A204.1 (cell line): ENCODE results near the gene TMOD1.
"Not testable (repeated sequence)": the region's sequence is repeated elsewhere in the genome, so short reads cannot be mapped to it uniquely, and the experiment has no call there.

Experiments
- FAIRE-seq: peaks from 2 replicates; lab custom pipeline; 2012; peaks lifted over from hg19 to GRCh38; lab: Jason Lieb, UNC

Gene TMOD1

DNA sequence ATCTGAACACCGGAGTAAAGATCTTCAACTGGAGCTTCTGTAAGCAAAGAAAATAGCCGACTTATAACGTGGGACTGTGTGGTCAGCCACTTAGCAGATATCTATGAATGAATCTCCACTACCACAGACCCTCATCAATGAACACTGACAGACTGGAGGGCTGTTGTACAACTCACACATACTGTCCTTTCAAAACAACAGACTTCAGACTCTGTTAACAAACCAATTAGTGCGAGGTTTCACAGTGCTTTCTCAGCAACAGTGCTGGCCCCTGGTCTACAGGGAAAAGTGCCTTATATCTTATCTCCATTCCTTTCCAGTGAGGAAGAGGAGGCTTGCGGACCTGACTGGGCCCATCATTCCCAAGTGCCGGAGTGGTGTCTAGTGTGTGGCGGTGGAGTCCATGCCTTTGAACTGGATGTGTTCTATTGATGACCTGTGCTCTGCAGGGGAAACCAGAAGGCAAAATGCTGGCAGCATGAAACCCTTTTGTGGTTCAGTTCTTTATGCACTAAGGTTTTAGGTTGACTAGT, 97.9 kb downstream of the TMOD1 start:
- no peak for FAIRE-seq

DNA sequence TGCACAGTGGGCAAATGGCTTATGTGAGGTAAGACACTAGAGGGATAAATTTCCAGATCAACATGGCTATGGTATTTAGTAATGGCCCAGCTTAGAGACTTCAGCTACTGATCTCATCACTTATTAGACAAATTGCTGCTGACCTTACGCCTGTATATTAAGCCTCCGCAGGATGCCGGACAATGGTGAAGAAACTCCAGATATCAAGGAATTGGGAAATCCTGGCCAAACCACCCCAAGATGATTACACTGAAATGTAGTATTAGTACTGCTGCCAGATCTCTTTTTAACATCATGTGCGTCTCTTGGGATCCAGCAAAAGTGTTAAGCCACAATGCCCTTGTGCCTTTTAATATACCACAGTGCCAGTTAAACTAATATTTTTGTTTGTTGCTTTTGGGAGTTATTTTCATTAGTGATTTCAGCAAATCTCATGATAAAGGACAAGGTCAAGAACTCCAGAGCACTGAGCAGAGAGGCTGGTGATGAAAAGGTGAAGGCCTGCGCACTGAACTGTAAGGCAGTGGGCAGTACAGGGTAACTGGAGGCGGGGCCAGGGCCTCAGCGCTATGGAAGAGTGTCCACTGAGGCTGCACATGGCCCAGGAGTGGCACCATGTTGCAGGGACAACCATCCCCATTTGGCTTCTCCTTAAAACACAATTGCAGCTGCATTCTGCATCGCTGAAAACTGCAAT, 99.2 kb downstream of the TMOD1 start:
- no peak for FAIRE-seq

DNA sequence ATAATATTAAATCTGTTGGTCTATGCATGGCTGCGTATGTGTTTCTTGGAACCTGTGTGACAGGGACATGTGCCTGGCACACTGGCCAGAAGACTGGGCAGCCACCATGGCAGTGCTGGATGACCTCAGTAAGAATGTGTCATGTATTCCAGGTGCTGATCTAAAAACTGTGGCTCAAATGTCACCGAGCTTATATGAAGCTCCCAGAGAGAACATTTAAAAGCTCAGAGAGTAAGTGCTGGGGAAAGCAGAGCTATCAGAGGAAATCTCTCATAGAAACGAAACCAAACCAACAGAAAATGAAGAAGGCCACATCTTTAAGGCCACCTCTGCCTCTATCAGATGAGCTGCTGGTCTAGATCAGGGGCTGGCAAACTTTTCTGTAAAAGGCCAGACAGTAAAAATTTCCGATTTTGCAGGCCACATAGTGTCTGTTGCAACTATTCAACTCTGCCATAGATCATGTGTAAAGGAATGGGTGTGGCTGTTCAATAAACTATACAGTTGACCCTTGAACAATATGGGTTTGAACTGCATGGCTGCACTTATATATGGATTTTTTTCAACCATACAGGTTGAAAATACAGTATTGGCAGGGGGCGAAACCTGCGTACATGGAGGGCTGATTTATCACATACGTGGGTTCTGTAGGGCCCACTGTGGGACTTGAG, 99.9 kb downstream of the TMOD1 start:
- no peak for FAIRE-seq

DNA sequence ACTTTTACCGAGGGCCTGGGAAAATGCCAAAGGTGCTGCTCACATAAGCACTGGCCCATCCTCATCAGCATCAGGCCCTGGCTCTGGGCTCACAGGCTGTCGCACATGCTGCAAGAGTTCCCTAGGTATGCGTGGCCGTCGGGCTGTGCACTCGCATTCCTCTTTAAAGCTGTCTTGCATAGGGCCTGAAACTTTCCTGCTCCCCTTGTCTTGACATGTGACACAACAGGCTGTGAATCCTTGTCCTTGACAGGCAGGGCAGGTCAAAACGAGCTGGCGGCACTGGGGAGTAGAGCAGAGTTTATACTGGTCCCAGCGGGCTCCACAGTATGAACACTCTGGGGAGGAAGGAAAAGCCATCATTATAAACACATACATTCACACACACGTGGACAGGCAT, 101.0 kb downstream of the TMOD1 start:
- no peak for FAIRE-seq

DNA sequence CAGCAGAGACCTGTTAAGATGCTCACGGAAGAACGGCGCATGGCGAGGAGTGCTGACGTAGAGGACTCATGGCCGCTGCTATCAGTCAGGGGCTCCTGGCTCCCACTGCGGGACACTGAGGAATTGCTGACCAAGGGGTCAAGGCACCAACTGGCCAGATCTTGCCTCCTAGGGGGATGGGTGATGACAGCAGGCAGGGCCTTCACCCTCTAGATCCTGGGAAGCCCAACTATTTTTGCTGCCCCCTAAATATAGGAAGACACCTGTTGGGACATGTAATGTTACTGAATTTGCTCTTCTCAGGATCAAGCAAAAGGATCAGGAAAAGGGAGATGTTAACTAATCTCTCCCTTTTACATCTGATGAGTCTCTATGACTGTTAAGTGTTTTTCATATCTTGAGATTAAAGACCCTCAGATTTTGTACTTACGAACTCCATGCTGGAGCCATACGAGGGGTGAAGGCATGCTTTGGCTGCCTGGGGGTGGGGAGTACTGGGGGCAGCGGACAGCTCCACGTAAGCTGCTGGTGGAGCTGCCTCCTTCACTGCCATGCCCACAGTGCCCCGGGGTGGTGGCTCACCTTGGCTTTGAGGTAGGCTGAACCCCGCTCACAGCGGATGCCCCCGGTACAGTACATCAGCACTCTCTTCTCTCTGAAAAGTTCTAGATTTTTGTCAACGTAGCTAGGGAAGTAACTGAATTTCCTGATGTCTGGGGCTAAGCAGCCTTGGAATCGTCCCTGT, 103.6 kb downstream of the TMOD1 start:
- no peak for FAIRE-seq

DNA sequence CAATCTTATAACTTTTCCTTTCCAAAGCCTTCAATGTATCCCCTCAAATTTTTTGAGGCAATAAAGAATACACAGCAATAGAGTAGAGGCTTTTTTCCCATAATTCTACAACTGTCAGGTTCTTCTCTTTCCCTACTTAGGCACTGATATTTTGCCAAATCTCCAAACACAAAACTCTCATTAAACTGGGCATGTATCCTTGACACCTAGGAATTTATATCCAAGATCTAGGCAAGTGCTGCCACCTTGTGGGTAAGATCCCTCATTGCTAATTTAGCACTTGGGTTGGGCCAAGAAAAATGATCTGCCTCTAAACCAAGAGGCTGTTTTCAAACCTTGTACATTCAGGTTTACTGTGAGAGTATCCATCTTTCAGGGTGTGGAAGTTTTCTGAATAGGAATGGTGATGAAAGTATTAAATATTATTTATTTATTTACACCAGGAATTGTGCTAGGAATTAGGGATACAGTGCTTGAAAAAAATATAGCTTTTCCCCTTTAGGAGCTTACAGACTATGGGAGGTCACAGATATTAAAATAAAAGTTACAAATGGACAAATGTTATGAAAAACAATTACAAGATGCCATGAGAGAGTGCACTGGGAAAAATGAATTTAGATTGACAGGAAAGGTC, 114.1 kb downstream of the TMOD1 start:
- FAIRE-seq, result peak; percentile 93

DNA sequence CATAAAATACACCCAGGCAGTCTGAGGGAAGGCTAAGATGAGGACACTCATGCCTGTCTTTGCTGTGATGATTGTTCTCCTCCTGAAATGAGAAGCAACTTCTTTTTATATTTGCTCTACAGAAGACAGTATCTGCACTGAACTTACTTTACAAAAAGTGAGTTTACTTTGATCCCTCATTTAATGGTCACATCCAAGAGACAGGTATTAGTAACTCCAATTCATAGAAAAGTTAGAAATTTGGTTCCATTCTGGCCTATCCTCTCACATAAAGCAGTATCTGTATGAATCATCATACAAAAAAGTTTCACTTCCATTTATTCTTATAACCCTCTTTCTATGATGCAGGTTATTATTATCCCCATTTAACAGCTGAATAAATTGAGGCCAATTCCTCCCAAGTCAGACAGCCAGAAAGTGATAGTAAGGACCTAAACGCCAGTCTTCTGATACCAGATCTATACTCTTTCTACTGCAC, 116.5 kb downstream of the TMOD1 start:
- no peak for FAIRE-seq

DNA sequence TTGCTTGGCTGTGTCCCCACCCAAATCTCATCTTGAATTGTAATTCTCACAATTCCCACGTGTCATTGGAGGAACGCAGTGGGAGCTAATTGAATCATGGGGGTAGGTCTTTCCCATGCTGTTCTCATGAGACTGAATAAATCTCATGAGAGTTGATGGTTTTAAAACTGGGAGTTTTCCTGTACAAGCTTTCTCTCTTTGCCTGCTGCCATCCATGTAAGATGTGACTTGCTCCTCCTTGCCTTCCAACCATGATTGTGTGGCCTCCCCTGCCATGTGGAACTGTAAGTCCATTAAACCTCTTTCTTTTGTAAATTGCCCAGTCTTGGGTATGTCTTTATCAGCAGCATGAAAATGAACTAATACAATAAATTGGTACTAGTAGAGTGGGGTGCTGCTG, 118.6 kb downstream of the TMOD1 start:
- FAIRE-seq, result not testable (repeated sequence)

DNA sequence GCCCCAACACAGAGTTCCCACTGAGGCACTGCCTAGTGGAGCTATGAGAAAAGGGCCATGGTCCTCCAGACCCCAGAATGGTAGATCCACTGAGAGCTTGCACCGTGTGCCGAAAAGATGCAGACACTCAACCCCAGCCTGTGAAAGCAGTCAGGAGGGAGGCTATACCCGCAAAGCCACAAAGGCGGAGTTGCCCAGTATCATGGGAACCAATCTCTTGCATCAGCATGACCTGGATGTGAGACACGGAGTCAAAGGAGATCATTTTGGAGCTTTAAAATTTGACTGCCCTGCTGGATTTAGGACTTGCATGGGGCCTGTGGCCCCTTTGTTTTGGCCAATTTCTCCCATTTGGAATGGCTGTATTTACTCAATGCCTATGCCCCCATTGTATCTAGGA, 121.0 kb downstream of the TMOD1 start:
- not testable (repeated sequence) for FAIRE-seq

DNA sequence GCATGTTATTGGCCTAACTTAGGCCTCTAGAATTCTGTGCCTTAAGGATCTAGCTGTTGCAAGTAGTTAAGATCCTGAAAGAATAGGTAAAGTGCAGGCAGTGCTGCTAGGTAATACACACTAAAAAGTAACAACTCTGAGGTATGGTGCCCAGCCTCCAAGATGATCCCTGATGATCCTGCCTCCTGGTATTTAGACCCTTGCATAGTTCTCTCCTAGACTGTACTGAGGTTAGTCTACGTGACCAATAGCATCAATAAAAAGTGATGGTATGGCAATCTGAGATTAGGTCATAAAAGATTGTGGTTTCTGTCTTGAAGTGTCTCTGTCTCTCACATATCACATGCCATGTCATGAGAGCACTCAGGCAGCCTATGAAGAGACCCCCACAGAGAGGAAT, 122.5 kb downstream of the TMOD1 start:
- no peak for FAIRE-seq

DNA sequence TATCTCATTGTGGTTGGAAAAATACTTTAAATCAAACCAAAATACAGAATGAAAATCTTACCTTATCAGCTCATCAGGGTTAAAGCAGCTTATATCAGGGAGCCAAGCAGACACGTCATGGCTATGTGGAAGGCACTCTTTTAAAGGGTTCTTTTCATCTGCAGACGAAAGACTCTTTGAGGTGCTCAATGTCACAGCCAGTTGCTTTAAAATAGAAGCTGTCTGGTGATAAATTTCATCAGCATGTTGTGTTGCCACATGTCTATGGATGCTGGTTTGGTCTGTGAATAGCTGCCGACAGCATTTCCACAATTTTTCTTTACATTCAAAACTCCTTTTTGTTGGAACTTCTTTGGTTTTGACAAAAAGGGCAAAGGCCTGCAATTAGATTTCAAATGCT, 124.2 kb downstream of the TMOD1 start:
- FAIRE-seq, result no peak

DNA sequence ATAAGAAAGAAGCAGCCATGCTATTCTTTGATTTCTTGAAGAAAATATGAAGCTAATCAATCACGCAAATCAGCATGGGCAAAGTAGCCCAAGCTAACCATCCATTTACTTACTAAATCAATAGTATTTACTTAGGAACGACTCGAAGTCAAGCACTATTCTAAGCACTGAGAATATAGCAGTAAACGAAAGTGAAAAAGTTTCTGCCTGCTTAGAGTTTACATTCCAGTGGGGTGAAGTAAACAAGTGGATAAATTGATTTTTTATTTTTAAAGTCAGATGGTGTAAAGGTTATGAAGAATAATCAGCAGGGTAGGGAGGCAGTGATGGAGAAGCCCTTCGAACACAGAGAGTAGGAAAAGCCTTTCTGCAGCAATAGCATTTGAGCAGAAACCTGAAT, 126.2 kb downstream of the TMOD1 start:
- no peak for FAIRE-seq

DNA sequence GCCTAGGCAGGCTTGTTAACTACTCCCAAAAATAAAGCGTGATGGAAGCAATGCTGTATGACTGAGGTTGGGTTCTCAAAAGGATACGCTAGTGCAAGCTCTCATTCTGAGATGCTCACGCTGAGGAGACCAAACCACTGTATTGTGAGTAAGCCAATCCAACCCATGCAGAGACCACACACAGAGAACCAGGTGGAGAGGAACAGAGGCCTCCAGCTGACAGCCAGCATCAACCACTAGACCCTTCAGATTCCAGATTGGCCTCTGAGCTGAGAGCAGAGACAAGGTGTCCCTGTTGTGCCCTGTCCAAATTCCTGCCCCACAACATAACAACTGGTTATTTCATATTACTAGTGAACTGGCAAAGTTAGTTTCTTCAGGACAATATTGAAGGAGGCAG, 127.2 kb downstream of the TMOD1 start:
- FAIRE-seq, result no peak

DNA sequence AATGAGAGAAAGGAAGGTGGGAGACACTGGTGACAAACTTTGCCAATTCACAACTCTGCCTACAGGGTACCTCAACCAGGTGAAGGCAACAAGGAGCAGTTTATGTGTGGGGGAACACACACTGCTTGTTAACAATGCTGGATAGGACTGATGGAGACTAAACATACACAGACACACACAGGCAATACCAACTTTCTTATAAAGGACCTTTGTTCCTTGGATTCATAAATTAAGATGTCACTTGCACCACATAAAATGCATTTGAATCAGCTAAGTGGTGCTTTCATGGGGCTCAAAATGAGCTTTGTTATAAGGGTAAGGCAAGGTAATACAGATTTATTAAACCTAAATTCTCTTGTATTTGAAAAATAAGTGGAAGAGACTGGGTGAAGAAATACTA, 127.7 kb downstream of the TMOD1 start:
- FAIRE-seq, result no peak

DNA sequence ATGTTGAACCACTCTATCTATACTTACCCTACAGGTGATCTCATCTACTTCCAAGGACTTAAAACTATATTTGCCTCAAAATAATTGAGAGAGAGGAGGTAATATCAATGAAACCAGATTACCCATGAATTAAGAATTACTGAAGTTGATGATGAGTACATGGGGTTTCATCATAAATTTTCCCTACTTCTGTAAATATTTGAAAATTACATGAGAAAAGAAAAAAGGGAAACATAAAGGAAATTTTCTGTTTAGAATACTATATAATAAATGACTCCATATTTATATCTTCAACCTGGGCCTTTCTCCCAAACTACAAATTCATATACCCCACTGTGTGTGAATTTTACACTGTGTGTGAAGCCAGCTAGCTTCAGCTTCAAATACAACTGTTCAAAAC, 129.1 kb downstream of the TMOD1 start:
- FAIRE-seq, result no peak

DNA sequence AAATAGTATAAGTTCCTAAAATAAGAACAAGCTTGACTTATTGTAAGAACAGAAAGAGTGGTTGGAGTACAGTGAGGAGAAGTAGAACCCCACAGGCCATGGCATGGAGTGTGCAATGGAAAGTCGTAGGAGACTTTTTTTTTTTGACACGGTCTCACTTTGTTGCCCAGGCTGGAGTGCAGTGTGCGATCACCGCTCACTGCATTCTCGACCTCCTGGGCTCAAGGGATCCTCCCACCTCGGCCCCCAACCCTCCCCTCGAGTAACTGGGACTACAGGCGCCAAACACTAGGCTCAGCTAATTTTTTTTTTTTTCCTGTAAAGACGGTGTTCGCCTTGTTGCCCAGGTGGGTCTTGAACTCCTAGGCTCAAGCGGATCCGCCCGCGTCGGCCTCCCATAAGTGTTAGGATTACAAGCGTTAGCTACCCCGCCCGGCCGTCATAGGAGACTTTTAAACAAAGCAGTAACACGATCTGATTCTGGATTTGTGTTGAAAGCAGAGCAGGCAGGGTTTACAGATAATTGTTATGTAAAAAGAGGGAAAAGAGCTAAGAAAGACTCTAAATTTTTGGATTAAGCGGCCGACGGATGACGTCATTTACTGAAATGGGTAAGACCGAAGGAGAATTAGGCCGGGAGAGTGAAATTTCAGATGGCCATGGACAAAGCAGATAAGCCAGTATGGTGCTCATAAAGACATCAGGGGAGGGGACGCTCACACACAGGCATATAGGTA, 130.9 kb downstream of the TMOD1 start:
- FAIRE-seq, result no peak

DNA sequence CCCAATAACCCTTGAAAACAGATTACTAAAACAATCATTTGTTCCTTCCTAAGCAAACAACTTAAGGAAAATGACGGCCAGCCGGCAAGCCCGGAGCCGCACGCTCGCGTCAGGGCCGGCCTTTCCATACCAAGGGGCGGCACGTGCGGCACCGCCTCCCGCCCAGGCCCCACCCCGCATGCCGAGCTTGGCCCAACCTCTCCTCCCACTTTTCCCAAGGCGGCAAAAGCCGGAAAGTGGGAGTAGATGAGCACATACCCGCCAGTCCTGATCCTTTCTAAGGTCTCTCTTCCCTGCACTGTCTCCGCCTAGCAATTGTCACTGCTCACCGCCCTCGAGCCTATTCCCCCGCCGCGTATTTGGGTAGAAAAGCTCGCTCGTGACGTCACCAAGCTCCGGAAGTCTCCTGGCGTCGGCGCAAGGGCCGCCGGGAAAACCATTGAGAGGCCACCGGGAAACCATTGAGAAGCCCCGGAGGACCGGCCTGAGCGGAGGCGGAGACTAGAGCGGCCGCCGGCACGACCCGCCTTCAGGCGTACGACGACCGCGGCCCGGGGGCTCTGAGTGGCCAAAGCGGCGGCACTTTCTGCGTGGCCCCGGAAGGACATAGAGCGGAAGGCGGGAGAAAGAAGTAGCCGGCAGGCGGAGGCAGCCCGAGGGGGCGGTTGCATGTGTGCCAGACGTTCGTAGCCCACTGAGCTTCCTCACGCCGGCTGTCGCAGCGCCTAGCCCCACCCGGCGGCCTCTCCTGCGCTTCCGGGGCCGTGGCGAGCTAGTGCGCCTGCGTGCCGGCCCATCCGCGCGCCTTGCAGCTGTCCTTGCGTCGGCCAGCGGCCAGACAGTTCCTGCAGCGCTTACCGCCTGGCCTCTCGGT, 131.8 kb downstream of the TMOD1 start, which contains the start of the genes NCBP1 and TSTD2:
Gene NCBP1, plus strand, starts transcription at position 837 of the 874 bp plus-strand sequence. CDS start 61 bp downstream, outside the sequence.
Gene TSTD2, minus strand, starts transcription at position 384 of the 874 bp plus-strand sequence. CDS start 5,806 bp downstream, outside the sequence.
- peak; percentile 94 for FAIRE-seq

DNA sequence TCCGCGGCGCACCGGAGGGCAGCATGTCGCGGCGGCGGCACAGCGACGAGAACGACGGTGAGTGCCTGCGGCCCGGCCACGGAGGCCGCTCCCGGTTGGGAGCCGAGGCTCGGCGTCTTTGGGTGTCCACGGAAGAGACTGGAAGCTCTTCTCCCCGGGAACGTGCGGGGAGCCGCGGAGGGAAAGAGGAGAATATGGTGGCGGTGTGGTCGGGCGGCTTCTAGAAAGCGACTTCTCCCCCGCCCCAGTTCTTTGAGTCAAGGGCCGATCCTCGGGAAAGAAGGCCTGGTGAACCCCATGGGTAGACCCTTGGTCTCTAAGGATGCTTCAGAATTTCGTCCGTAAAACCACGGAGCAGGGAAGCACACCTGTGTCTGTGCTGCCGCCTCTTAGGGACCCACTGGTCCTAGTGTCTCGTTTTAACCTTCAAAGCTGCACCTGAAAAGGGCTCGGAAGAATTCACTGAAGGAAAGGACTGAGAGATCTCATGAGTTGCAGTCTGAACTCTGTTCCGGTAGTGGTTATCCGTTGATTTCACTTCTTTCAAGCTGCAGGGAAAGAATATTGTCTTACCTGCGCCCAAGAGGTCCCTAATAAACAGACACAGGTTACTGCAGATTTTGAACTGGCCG, 132.5 kb downstream of the TMOD1 start:
- FAIRE-seq, result no peak

DNA sequence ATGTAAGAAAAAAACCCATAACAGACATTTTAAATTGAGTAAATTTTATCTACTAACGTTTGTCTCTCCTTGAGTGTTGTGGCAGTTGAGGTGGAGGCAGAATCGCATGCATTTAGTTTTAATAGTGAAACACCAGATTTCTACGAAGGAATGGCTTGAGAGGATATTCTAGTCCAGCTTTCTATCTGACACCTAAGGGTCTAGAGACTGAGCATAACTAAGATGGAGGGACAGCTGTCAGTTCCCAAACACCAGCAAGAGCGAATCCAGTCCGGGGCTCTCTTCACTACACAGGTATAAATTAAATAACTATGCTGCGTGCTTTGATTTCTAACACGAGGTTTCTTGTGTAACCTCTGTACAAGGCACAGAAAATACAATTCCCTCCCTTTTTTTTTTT, 133.6 kb downstream of the TMOD1 start:
- FAIRE-seq, result no peak

DNA sequence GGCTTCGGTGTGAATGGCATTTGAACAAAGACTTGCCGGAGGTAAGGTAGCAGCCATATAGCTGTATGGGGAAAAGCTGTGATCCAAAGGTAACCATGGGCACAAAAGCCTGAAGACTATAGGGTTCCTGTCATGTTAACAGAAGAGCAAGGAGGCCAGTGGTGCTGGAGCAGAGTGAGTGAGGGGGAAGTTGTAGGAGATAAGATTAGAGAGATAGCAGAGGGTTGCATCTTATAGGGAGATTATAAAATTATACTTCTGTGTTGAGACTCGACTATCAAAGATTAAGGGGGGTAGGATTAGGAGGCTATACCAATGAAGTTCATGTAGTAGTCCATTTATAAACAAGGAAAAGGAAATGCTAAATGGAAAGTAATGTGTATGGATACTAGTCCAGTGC, 135.4 kb downstream of the TMOD1 start:
- no peak for FAIRE-seq
